IMR-90 (cell line): Measurements from ENCODE around the gene CRYBA2. TPM values are rescaled to one million over a fixed set of nuclear protein-coding genes. Genes with fewer than 3 reads are reported as not detected.

Experiments used
- ATAC-seq: fragments of 200-7000 bp; cut with Tn5 transposase; 2 replicates; pipeline ENCODE4 v1.9.1; 2020; ENCODE audit warnings: low read depth, mild to moderate bottlenecking, moderate library complexity
- BruUV-seq: library from RNA; stranded (reverse); fragments of 400-500 nt; replicated peaks from 2 replicates; lab custom pipeline; 2021; lab: Mats Ljungman, UMichigan
- CTCF ChIA-PET: fragments of 300-600 bp; formaldehyde crosslinking; extraction: SDS; loops from one replicate; lab custom pipeline; 2021; ENCODE audit warnings: antibody characterized with exemption; lab: Yijun Ruan, JAX
- POLR2A ChIA-PET: fragments of 300-600 bp; sonication (Branson Sonifier 250); formaldehyde crosslinking; loops from one replicate; lab custom pipeline; 2022; ENCODE audit warnings: antibody characterized with exemption; ENCODE audit not compliant: unreplicated experiment; lab: Charles Lee
- DNase-seq: peaks from one replicate; pipeline ENCODE4 v3.0.0; 2013
- H2AFZ ChIP-seq: replicated peaks from 2 replicates; pipeline ENCODE3; 2013; ENCODE audit warnings: low read length, mild to moderate bottlenecking; ENCODE audit not compliant: poor library complexity
- H2AK5ac ChIP-seq: 2 replicates; pipeline ENCODE4 v1.6.1; 2013; ENCODE audit warnings: low read depth, low read length, inconsistent platforms
- H2AK9ac ChIP-seq: replicated peaks from 2 replicates; pipeline ENCODE3; 2013; ENCODE audit warnings: mild to moderate bottlenecking, low read depth, low read length, moderate library complexity; ENCODE audit not compliant: poor library complexity
- H2BK120ac ChIP-seq: 2 replicates; pipeline ENCODE4 v1.6.1; 2013; ENCODE audit warnings: low read depth, low read length, inconsistent platforms
- H2BK15ac ChIP-seq: 3 replicates; pipeline ENCODE4 v1.6.1; 2013; ENCODE audit warnings: low read depth, low read length, inconsistent platforms
- H2BK20ac ChIP-seq: 2 replicates; pipeline ENCODE4 v1.6.1; 2013; ENCODE audit warnings: low read depth, mild to moderate bottlenecking, inconsistent platforms, low read length, moderate library complexity
- H2BK5ac ChIP-seq: 2 replicates; pipeline ENCODE4 v1.6.1; 2013; ENCODE audit warnings: mild to moderate bottlenecking, low read depth, low read length, inconsistent platforms; ENCODE audit not compliant: poor library complexity, severe bottlenecking
- H3K14ac ChIP-seq: replicated peaks from 2 replicates; pipeline ENCODE4 v1.6.1; 2013; ENCODE audit warnings: low read depth, low read length, inconsistent platforms
- H3K18ac ChIP-seq: 2 replicates; pipeline ENCODE4 v1.6.1; 2013; ENCODE audit warnings: low read depth, low read length, control low read depth
- H3K23ac ChIP-seq: 2 replicates; pipeline ENCODE4 v1.6.1; 2013; ENCODE audit warnings: low read depth, low read length, inconsistent platforms
- H3K27ac ChIP-seq: 2 replicates; pipeline ENCODE4 v1.5.1; 2013; ENCODE audit warnings: mild to moderate bottlenecking, control low read depth, low read length; ENCODE audit not compliant: insufficient read depth
- H3K27me3 ChIP-seq: 2 replicates; pipeline ENCODE4 v1.6.1; 2013; ENCODE audit warnings: low read length; ENCODE audit not compliant: control insufficient read depth, insufficient read depth
- H3K36me3 ChIP-seq: 2 replicates; pipeline ENCODE4 v1.6.1; 2013; ENCODE audit warnings: low read length, mixed read lengths; ENCODE audit not compliant: control insufficient read depth, insufficient read depth
- H3K4ac ChIP-seq: 2 replicates; pipeline ENCODE4 v1.6.1; 2013; ENCODE audit warnings: low read depth, low read length, inconsistent platforms
- H3K4me1 ChIP-seq: 2 replicates; pipeline ENCODE4 v1.6.1; 2013; ENCODE audit warnings: low read length, mixed read lengths; ENCODE audit not compliant: control insufficient read depth, insufficient read depth
- H3K4me2 ChIP-seq: 2 replicates; pipeline ENCODE4 v1.6.1; 2013; ENCODE audit warnings: low read depth, mild to moderate bottlenecking, control low read depth, low read length, moderate library complexity
- H3K4me3 ChIP-seq: 2 replicates; pipeline ENCODE4 v1.5.1; 2013; ENCODE audit warnings: low read depth, mild to moderate bottlenecking, control low read depth, low read length, moderate library complexity; ENCODE audit not compliant: insufficient read depth
- H3K56ac ChIP-seq: 2 replicates; pipeline ENCODE4 v1.6.1; 2013; ENCODE audit warnings: low read length, inconsistent platforms; ENCODE audit not compliant: insufficient read depth; ENCODE audit errors: extremely low read depth
- H3K79me1 ChIP-seq, 2 experiments: 2 replicates each; pipeline ENCODE4 v1.6.1; 2013; ENCODE audit warnings: low read length in 2 of 2, inconsistent platforms in 1 of 2, low read depth in 1 of 2
- H3K9ac ChIP-seq: 2 replicates; pipeline ENCODE4 v1.6.1; 2013; ENCODE audit warnings: low read depth, low read length, control low read depth
- H3K9me1 ChIP-seq: 2 replicates; pipeline ENCODE4 v1.6.1; 2013; ENCODE audit warnings: low read length, inconsistent platforms; ENCODE audit not compliant: insufficient read depth
- H3K9me3 ChIP-seq: 2 replicates; pipeline ENCODE4 v1.6.1; 2013; ENCODE audit warnings: low read length; ENCODE audit not compliant: control insufficient read depth, insufficient read depth
- H4K20me1 ChIP-seq: 2 replicates; pipeline ENCODE4 v1.6.1; 2013; ENCODE audit warnings: low read length, inconsistent platforms; ENCODE audit not compliant: insufficient read depth
- H4K5ac ChIP-seq: 2 replicates; pipeline ENCODE4 v1.6.1; 2013; ENCODE audit warnings: mild to moderate bottlenecking, low read depth, low read length, control low read depth
- H4K8ac ChIP-seq, 2 experiments: 2 replicates each; pipeline ENCODE4 v1.6.1; 2013; ENCODE audit warnings: low read depth in 2 of 2, low read length in 2 of 2, control low read depth in 1 of 2, inconsistent platforms in 1 of 2
- H4K91ac ChIP-seq: 2 replicates; pipeline ENCODE4 v1.6.1; 2013; ENCODE audit warnings: low read depth, low read length, inconsistent platforms; ENCODE audit not compliant: insufficient read depth
- BHLHE40 ChIP-seq: fragments of 150-350 bp; IDR thresholded peaks from 2 replicates; pipeline ENCODE4 v1.6.1; 2016; ENCODE audit warnings: mild to moderate bottlenecking, low read depth, low read length
- CEBPB ChIP-seq: IDR thresholded peaks from 2 replicates; pipeline ENCODE4 v1.6.1; 2012; ENCODE audit warnings: low read depth, low read length, improper control_type of control experiment
- FOS ChIP-seq: fragments of 150-350 bp; IDR thresholded peaks from 2 replicates; pipeline ENCODE4 v1.6.1; 2016; ENCODE audit warnings: low read depth, low read length
- MAFK ChIP-seq: IDR thresholded peaks from 2 replicates; pipeline ENCODE4 v1.6.1; 2012; ENCODE audit warnings: low read depth, low read length, improper control_type of control experiment
- MAZ ChIP-seq: IDR thresholded peaks from 2 replicates; pipeline ENCODE4 v1.6.1; 2012; ENCODE audit warnings: low read depth, mild to moderate bottlenecking, low read length, improper control_type of control experiment, moderate library complexity, borderline replicate concordance
- RFX5 ChIP-seq: IDR thresholded peaks from 2 replicates; pipeline ENCODE4 v1.8.0; 2012; ENCODE audit warnings: low read depth, mild to moderate bottlenecking, low read length, moderate library complexity
- SMC3 ChIP-seq: fragments of 150-350 bp; IDR thresholded peaks from 2 replicates; pipeline ENCODE4 v1.6.1; 2016; ENCODE audit warnings: low read depth, mild to moderate bottlenecking, antibody characterized with exemption, low read length, moderate library complexity
- USF2 ChIP-seq: fragments of 150-350 bp; IDR thresholded peaks from 2 replicates; pipeline ENCODE4 v1.6.1; 2017; ENCODE audit warnings: mild to moderate bottlenecking, antibody characterized with exemption, low read length, low read depth
- WGBS, 2 experiments: methylation state at CpG; one replicate each; pipeline versions ENCODE4 v1.1.5 to v1.1.7; 2013; ENCODE audit warnings: missing lambda C conversion rate in 2 of 2; ENCODE audit not compliant: insufficient read length in 1 of 2; ENCODE audit errors: extremely low coverage in 2 of 2; 5-methylcytosine and 5-hydroxymethylcytosine counted together
- dilution Hi-C: fragments of 300-500 bp; cut with HindIII; formaldehyde crosslinking; loops from one replicate; pipeline ENCODE4 v1.14.3; 2018; ENCODE audit warnings: low sequenced_read_pairs; ENCODE audit not compliant: unreplicated experiment
- in situ Hi-C: fragments of 300-500 bp; cut with MboI; formaldehyde crosslinking; loops from 3 replicates; pipeline ENCODE4 v1.14.3; 2019; ENCODE audit warnings: low sequenced_read_pairs, inconsistent platforms, mixed read lengths
- intact Hi-C: fragments of 100-400 bp; cut with micrococcal nuclease; formaldehyde crosslinking; loops from 2 replicates; pipeline ENCODE4 v1.10.0; 2022
- polyA plus RNA-seq, 3 experiments: library from polyadenylated mRNA; depleted of rRNA; stranded (reverse); fragments of >200 nt; gene quantifications; 2 replicates each; pipeline ENCODE4 v1.2.3, GENCODE V29; 2012; ENCODE audit warnings: low replicate concordance in 1 of 3
- total RNA-seq: library from RNA; depleted of rRNA; stranded (reverse); fragments of >200 nt; gene quantifications from 2 replicates; pipeline ENCODE4 v1.2.3, GENCODE V29; 2012

The CRYBA2 gene
- total and polyA plus RNA-seq, 2 of the 4 experiments (the other 2 are of a cell fraction) = not detected

GRCh38 chr2:219028141-219028540 lies 34.9 kb upstream of the CRYBA2 start:
- BruUV-seq = no TSS peak
- H3K79me1 ChIP-seq = no peaks in the 10 kb centered on the region
- H3K4me1 ChIP-seq = no peaks in the 10 kb centered on the region
- peak overlapping the region; percentile 55 for H2AK9ac ChIP-seq
- no peak for DNase-seq
- ChIA-PET POLR2A (no interaction called here), CTCF (no interaction called here)
- H4K20me1 ChIP-seq = 0 out of 2 replicates have a peak, but pooled peaks cover 8% of the 10 kb centered on the region
- dilution Hi-C loops = no loop called here
- H2BK120ac ChIP-seq = no peak overlapping the region
- H2BK20ac ChIP-seq = no peak overlapping the region
- in situ Hi-C loops = loop anchor here (5.0 kb wide), 1 partner anchor 124 kb away; no protein-coding TSS in a partner anchor
- intact Hi-C loops = no loop called here
- no peak overlapping the region for H3K56ac ChIP-seq
- no peak overlapping the region for H3K23ac ChIP-seq
- no peak overlapping the region for H4K91ac ChIP-seq
- H2BK5ac ChIP-seq = no peak overlapping the region
- H3K9ac ChIP-seq = no peak overlapping the region
- no peak for ATAC-seq
- no peak overlapping the region for H3K27ac ChIP-seq
- TF ChIP-seq CEBPB (no peak), BHLHE40 (no peak), USF2 (no peak), MAFK (no peak), MAZ (no peak), SMC3 (no peak), FOS (no peak), RFX5 (no peak)
- no peak overlapping the region for H2AK5ac ChIP-seq
- H2BK15ac ChIP-seq = no peak overlapping the region
- no peaks in the 10 kb centered on the region for H3K9me3 ChIP-seq
- H3K9me1 ChIP-seq = no peaks in the 10 kb centered on the region
- no peak overlapping the region for H3K18ac ChIP-seq
- H3K4ac ChIP-seq = no peak overlapping the region
- no peak overlapping the region for H3K4me3 ChIP-seq
- no peak overlapping the region for H2AFZ ChIP-seq
- no peak overlapping the region for H4K5ac ChIP-seq
- 30% methylated on average over 2 of the region's 5 CpGs; no CpG with 5 or more reads in 1 of the 2 experiments for WGBS, 2 experiments
- H3K4me2 ChIP-seq = no peak overlapping the region
- H3K36me3 ChIP-seq = no peaks in the 10 kb centered on the region
- peaks cover 60% of the 10 kb centered on the region for H3K27me3 ChIP-seq
- H3K14ac ChIP-seq = no peak overlapping the region
- no peak overlapping the region for H4K8ac ChIP-seq
